Activated CD4-positive, alpha-beta memory T cell treated with anti-CD3 and anti-CD28 coated beads for 36 hours (primary cell): Measurements from ENCODE around the gene MIA2. TPM values are rescaled to one million over a fixed set of nuclear protein-coding genes. Genes with fewer than 3 reads are reported as not detected.
A peak's percentile ranks its signal among the peaks of the same experiment; 100 is the strongest.
"Not testable (repeated sequence)": the region's sequence is repeated elsewhere in the genome, so short reads cannot be mapped to it uniquely, and the experiment has no call there.

Experiments
- CTCF ChIA-PET: fragments of 350-600 bp; sonication (Branson Sonifier 250); formaldehyde crosslinking; loops from one replicate; lab custom pipeline; 2021; ENCODE audit warnings: antibody characterized with exemption, inconsistent platforms; lab: Charles Lee
- POLR2A ChIA-PET: fragments of 350-600 bp; sonication (Branson Sonifier 250); formaldehyde crosslinking; loops from one replicate; lab custom pipeline; 2021; ENCODE audit warnings: antibody characterized with exemption; lab: Charles Lee
- DNase-seq: peaks from one replicate; pipeline ENCODE4 v3.0.0-alpha.2; 2020
- H3K27ac Mint-ChIP-seq: one replicate; pipeline ENCODE4 v1.8.0; 2021; ENCODE audit warnings: mixed read lengths
- H3K27me3 Mint-ChIP-seq: one replicate; pipeline ENCODE4 v1.8.0; 2021; ENCODE audit warnings: mixed read lengths
- H3K36me3 Mint-ChIP-seq: one replicate; pipeline ENCODE4 v1.8.0; 2021; ENCODE audit warnings: mixed read lengths
- H3K4me1 Mint-ChIP-seq: one replicate; pipeline ENCODE4 v1.8.0; 2021; ENCODE audit warnings: low read depth, mixed read lengths
- H3K4me3 Mint-ChIP-seq: one replicate; pipeline ENCODE4 v1.8.0; 2021; ENCODE audit warnings: mild to moderate bottlenecking, mixed read lengths
- H3K9me3 Mint-ChIP-seq: one replicate; pipeline ENCODE4 v1.8.0; 2021; ENCODE audit warnings: mixed read lengths
- intact Hi-C: fragments of 100-400 bp; cut with micrococcal nuclease; formaldehyde crosslinking; loops from one replicate; pipeline ENCODE4 v1.15.1; 2023
- total RNA-seq, 2 experiments: library from RNA; stranded (reverse); gene quantifications; one replicate each; pipeline ENCODE4 v1.2.3, GENCODE V29; 2021

The MIA2 gene
- total RNA-seq, 2 experiments from 2014 or later, result 23.8 to 24.1 TPM

GRCh38 chr14:39279515-39279914 lies 45.8 kb downstream of the MIA2 start:
- intact Hi-C loops, result no loop called here
- peaks cover 43% of the 10 kb centered on the region for H3K4me1 Mint-ChIP-seq
- ChIA-PET CTCF (no interaction called here), POLR2A (no interaction called here)
- DNase-seq, result no peak
- H3K27me3 Mint-ChIP-seq, result no peaks in the 10 kb centered on the region
- no peak overlapping the region for H3K4me3 Mint-ChIP-seq
- H3K36me3 Mint-ChIP-seq, result peaks cover 38% of the 10 kb centered on the region
- H3K9me3 Mint-ChIP-seq, result no peaks in the 10 kb centered on the region
- H3K27ac Mint-ChIP-seq, result peak overlapping the region; percentile 59

GRCh38 chr14:39280678-39281077 lies 47.0 kb downstream of the MIA2 start:
- Mint-ChIP-seq H3K36me3 (peaks cover 40% of the 10 kb centered on the region), H3K4me1 (peaks cover 37% of the 10 kb centered on the region)
- CTCF ChIA-PET, H3K4me3 Mint-ChIP-seq, H3K27ac Mint-ChIP-seq, H3K27me3 Mint-ChIP-seq, DNase-seq, H3K9me3 Mint-ChIP-seq, intact Hi-C loops: not testable (repeated sequence)
- POLR2A ChIA-PET, result interaction anchor here (0.5 kb wide), 1 partner anchor 154 kb away, joined by 3 read pairs; no protein-coding TSS in a partner anchor

GRCh38 chr14:39289523-39289922 lies 55.8 kb downstream of the MIA2 start:
- no peaks in the 10 kb centered on the region for H3K4me1 Mint-ChIP-seq
- no peak overlapping the region for H3K4me3 Mint-ChIP-seq
- ChIA-PET CTCF (no interaction called here), POLR2A (no interaction called here)
- no peak for DNase-seq
- H3K36me3 Mint-ChIP-seq, result peaks cover 28% of the 10 kb centered on the region
- no peak overlapping the region for H3K27ac Mint-ChIP-seq
- intact Hi-C loops, result no loop called here
- no peaks in the 10 kb centered on the region for H3K27me3 Mint-ChIP-seq
- H3K9me3 Mint-ChIP-seq, result peaks cover 5% of the 10 kb centered on the region

GRCh38 chr14:39291701-39292100 lies 58.0 kb downstream of the MIA2 start:
- no peak overlapping the region for H3K4me3 Mint-ChIP-seq
- DNase-seq, result no peak
- CTCF ChIA-PET, result interaction anchor here (0.7 kb wide), 1 partner anchor 22 kb away, joined by 4 read pairs; no protein-coding TSS in a partner anchor
- H3K4me1 Mint-ChIP-seq, result no peaks in the 10 kb centered on the region
- H3K9me3 Mint-ChIP-seq, result no peaks in the 10 kb centered on the region
- H3K27ac Mint-ChIP-seq, result no peak overlapping the region
- POLR2A ChIA-PET, result no interaction called here
- H3K36me3 Mint-ChIP-seq, result peaks cover 24% of the 10 kb centered on the region
- no peaks in the 10 kb centered on the region for H3K27me3 Mint-ChIP-seq
- intact Hi-C loops, result no loop called here

- Mint-ChIP-seq H3K4me3 (no peak overlapping the region), H3K4me1 (no peaks in the 10 kb centered on the region), H3K36me3 (peaks cover 23% of the 10 kb centered on the region), H3K9me3 (no peaks in the 10 kb centered on the region), H3K27me3 (no peaks in the 10 kb centered on the region), H3K27ac (no peak overlapping the region)
- DNase-seq, result no peak
- CTCF ChIA-PET, result interaction anchor here (0.6 kb wide), 1 partner anchor 133 kb away, joined by 3 read pairs; no protein-coding TSS in a partner anchor
- POLR2A ChIA-PET, result no interaction called here
- intact Hi-C loops, result no loop called here
These were observed 59.9 kb downstream of the MIA2 start for GRCh38 chr14:39293629-39294028.

GRCh38 chr14:39300389-39300788 lies 66.7 kb downstream of the MIA2 start:
- H3K27me3 Mint-ChIP-seq, DNase-seq, H3K27ac Mint-ChIP-seq, H3K4me3 Mint-ChIP-seq, H3K9me3 Mint-ChIP-seq, POLR2A ChIA-PET, intact Hi-C loops, CTCF ChIA-PET: not testable (repeated sequence)
- H3K4me1 Mint-ChIP-seq, result peaks cover 11% of the 10 kb centered on the region
- H3K36me3 Mint-ChIP-seq, result peaks cover 23% of the 10 kb centered on the region

- ChIA-PET CTCF (interaction anchor here (0.7 kb wide), 1 partner anchor 74 kb away, joined by 3 read pairs; no protein-coding TSS in a partner anchor), POLR2A (no interaction called here)
- no peaks in the 10 kb centered on the region for H3K27me3 Mint-ChIP-seq
- DNase-seq, result no peak
- H3K4me3 Mint-ChIP-seq, result no peak overlapping the region
- intact Hi-C loops, result no loop called here
- H3K27ac Mint-ChIP-seq, result no peak overlapping the region
- peaks cover 22% of the 10 kb centered on the region for H3K36me3 Mint-ChIP-seq
- peaks cover 13% of the 10 kb centered on the region for H3K4me1 Mint-ChIP-seq
- H3K9me3 Mint-ChIP-seq, result no peaks in the 10 kb centered on the region
These were observed 68.6 kb downstream of the MIA2 start for GRCh38 chr14:39302124-39302810.

- Mint-ChIP-seq H3K4me3 (no peak overlapping the region), H3K4me1 (peaks cover 13% of the 10 kb centered on the region), H3K36me3 (peaks cover 20% of the 10 kb centered on the region), H3K27me3 (no peaks in the 10 kb centered on the region), H3K9me3 (no peaks in the 10 kb centered on the region), H3K27ac (no peak overlapping the region)
- CTCF ChIA-PET, result no interaction called here
- no peak for DNase-seq
- intact Hi-C loops, result no loop called here
- POLR2A ChIA-PET, result no interaction called here
These were observed 69.4 kb downstream of the MIA2 start for GRCh38 chr14:39303115-39303514.

GRCh38 chr14:39307815-39308214 lies 74.1 kb downstream of the MIA2 start:
- H3K27me3 Mint-ChIP-seq, result no peaks in the 10 kb centered on the region
- no peaks in the 10 kb centered on the region for H3K9me3 Mint-ChIP-seq
- DNase-seq, result no peak
- CTCF ChIA-PET, result interaction anchor here (1.0 to 1.3 kb wide), 2 partner anchors 77 to 119 kb away, joined by 3 to 4 read pairs; no protein-coding TSS in a partner anchor
- no peak overlapping the region for H3K27ac Mint-ChIP-seq
- H3K4me3 Mint-ChIP-seq, result no peak overlapping the region
- intact Hi-C loops, result no loop called here
- H3K4me1 Mint-ChIP-seq, result peaks cover 2% of the 10 kb centered on the region
- POLR2A ChIA-PET, result no interaction called here
- H3K36me3 Mint-ChIP-seq, result peaks cover 29% of the 10 kb centered on the region

- H3K36me3 Mint-ChIP-seq, result peaks cover 22% of the 10 kb centered on the region
- no peak overlapping the region for H3K4me3 Mint-ChIP-seq
- no peaks in the 10 kb centered on the region for H3K9me3 Mint-ChIP-seq
- no peak for DNase-seq
- no peaks in the 10 kb centered on the region for H3K27me3 Mint-ChIP-seq
- intact Hi-C loops, result no loop called here
- H3K4me1 Mint-ChIP-seq, result peaks cover 2% of the 10 kb centered on the region
- no peak overlapping the region for H3K27ac Mint-ChIP-seq
- CTCF ChIA-PET, result no interaction called here
- POLR2A ChIA-PET, result no interaction called here
These were observed 76.3 kb downstream of the MIA2 start for GRCh38 chr14:39310051-39310450.

- no peak overlapping the region for H3K27ac Mint-ChIP-seq
- no peaks in the 10 kb centered on the region for H3K27me3 Mint-ChIP-seq
- POLR2A ChIA-PET, result no interaction called here
- intact Hi-C loops, result no loop called here
- DNase-seq, result no peak
- peaks cover 21% of the 10 kb centered on the region for H3K36me3 Mint-ChIP-seq
- no peaks in the 10 kb centered on the region for H3K4me1 Mint-ChIP-seq
- H3K9me3 Mint-ChIP-seq, result no peaks in the 10 kb centered on the region
- CTCF ChIA-PET, result no interaction called here
- no peak overlapping the region for H3K4me3 Mint-ChIP-seq
These were observed 82.2 kb downstream of the MIA2 start for GRCh38 chr14:39315859-39316444.

GRCh38 chr14:39316830-39317553 lies 83.3 kb downstream of the MIA2 start:
- H3K36me3 Mint-ChIP-seq, result peaks cover 21% of the 10 kb centered on the region
- no peak overlapping the region for H3K27ac Mint-ChIP-seq
- intact Hi-C loops, result no loop called here
- no peak overlapping the region for H3K4me3 Mint-ChIP-seq
- ChIA-PET POLR2A (no interaction called here), CTCF (interaction anchor here (1.3 kb wide), 1 partner anchor 108 kb away, joined by 3 read pairs; no protein-coding TSS in a partner anchor)
- no peaks in the 10 kb centered on the region for H3K27me3 Mint-ChIP-seq
- H3K9me3 Mint-ChIP-seq, result no peaks in the 10 kb centered on the region
- no peaks in the 10 kb centered on the region for H3K4me1 Mint-ChIP-seq
- DNase-seq, result no peak
